Mucosa of descending colon (tissue), 3 donors: ENCODE data around the gene SMAD5. TPM values are rescaled to one million over a fixed set of nuclear protein-coding genes. Genes with fewer than 3 reads are reported as not detected.

Experiments used
- ATAC-seq: fragments of 200-7000 bp; cut with Tn5 transposase; one replicate; pipeline ENCODE4 v1.9.1; 2020; ENCODE audit warnings: mild to moderate bottlenecking, moderate library complexity
- DNase-seq, 3 donors: peaks; one replicate each; pipeline ENCODE4 v3.0.0-alpha.2; 2020
- H3K36me3 ChIP-seq: fragments of 200-600 bp; one replicate; pipeline ENCODE4 v1.8.0; 2021; ENCODE audit warnings: low read depth, mild to moderate bottlenecking
- H3K4me1 ChIP-seq: fragments of 200-600 bp; one replicate; pipeline ENCODE4 v1.8.0; 2021; ENCODE audit warnings: low read depth, mild to moderate bottlenecking
- H3K4me3 ChIP-seq: fragments of 200-600 bp; one replicate; pipeline ENCODE4 v1.8.0; 2021; ENCODE audit warnings: mild to moderate bottlenecking
- H3K9me3 ChIP-seq: fragments of 200-600 bp; one replicate; pipeline ENCODE4 v1.8.0; 2021; ENCODE audit warnings: mild to moderate bottlenecking
- intact Hi-C, 2 donors: fragments of 100-400 bp; cut with DNase I in 1 of 2; cut with micrococcal nuclease in 1 of 2; formaldehyde crosslinking; loops; one replicate each; pipeline versions ENCODE4 v1.11.0 to v1.11.1; 2022; cut with DNase I, micrococcal nuclease
- long read RNA-seq, 2 donors: library from polyadenylated mRNA; unstranded; transcript quantifications; one replicate each; pipeline ENCODE4 v2.0.0, GENCODE V29; 2019 to 2021
- total RNA-seq, 3 donors: library from RNA; stranded (reverse); fragmentation: NEBNext Ultra II Directional in 2 of 3; extraction: Animal tissue kit (Norgen Biotek cat#: 25700) in 2 of 3; gene quantifications; one replicate each; pipeline versions ENCODE4 v1.2.1 to v1.2.4, GENCODE V29; 2021 to 2023
- TF ChIP-seq, protein P1 (sequence below): fragments of 200-600 bp; IDR thresholded peaks from one replicate; pipeline ENCODE4 v1.8.0; 2022; ENCODE audit warnings: antibody characterized with exemption, mild to moderate bottlenecking
- donor health status: DM: no; HTN: no; CAD: no; lungs with moderate emphysema.
- donor health status: DM: no; HTN: no; CAD: no.
- donor health status: DM: no; HTN: yes; CAD: no.

Gene SMAD5
- total RNA-seq, result 10 to 100 TPM; 39.7 to 79.8 (median 42.0) TPM
- long read RNA-seq, donor 1, full-length matches to known transcripts, result 9 of 15 reads
- long read RNA-seq, donor 1, partial matches to known transcripts, result 5 of 15 reads
- long read RNA-seq, donor 1, other reads (novel, unspliced or antisense), result 1 of 15 reads
- long read RNA-seq, donor 2, full-length matches to known transcripts, result 3 of 8 reads
- long read RNA-seq, donor 2, partial matches to known transcripts, result 3 of 8 reads
- long read RNA-seq, donor 2, other reads (novel, unspliced or antisense), result 2 of 8 reads

DNA sequence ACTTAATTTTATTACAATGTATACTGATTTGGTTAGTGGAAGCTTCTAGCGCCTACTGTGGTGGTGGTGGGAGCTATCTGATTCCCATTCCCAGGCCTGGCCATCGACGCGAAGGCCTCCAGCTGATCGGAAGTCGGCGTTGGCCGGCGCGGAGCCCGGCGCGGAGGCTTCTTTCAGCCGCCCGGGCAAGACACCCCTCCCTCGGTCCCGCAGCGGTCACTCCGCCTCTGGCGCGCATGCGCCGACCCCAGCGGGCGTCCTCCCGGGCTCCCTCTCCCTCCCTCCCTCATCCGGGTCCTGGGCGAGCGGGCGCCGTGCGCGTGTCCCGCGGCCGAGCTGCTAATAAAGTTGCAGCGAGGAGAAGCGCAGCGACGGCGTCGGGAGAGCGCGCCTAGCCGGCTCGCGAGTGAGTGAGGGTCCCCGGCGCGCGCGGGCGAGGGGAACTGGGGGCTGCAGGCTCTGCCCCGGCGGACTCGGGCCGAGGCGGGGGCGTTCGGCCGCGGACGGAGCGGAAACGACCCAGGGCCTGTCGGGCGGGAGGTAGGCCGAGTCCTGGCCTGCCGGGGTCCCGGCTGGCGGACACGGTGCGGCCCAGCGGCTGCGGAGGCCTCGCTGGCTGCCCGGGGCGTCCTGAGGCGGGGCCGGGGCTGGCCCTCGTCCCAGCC lies at the start of gene SMAD5:
Gene SMAD5 (plus strand): TSS at position 289 of the 665 bp plus-strand sequence. CDS start 20,916 bp downstream, outside the sequence.
- Histone ChIP-seq H3K36me3 (no peaks in the 10 kb centered on the region), H3K9me3 (no peaks in the 10 kb centered on the region), H3K4me3 (peak within 1 kb of the TSS; percentile 60), H3K4me1 (peaks cover 20% of the 10 kb centered on the region)
- TF ChIP-seq, protein P1, sequence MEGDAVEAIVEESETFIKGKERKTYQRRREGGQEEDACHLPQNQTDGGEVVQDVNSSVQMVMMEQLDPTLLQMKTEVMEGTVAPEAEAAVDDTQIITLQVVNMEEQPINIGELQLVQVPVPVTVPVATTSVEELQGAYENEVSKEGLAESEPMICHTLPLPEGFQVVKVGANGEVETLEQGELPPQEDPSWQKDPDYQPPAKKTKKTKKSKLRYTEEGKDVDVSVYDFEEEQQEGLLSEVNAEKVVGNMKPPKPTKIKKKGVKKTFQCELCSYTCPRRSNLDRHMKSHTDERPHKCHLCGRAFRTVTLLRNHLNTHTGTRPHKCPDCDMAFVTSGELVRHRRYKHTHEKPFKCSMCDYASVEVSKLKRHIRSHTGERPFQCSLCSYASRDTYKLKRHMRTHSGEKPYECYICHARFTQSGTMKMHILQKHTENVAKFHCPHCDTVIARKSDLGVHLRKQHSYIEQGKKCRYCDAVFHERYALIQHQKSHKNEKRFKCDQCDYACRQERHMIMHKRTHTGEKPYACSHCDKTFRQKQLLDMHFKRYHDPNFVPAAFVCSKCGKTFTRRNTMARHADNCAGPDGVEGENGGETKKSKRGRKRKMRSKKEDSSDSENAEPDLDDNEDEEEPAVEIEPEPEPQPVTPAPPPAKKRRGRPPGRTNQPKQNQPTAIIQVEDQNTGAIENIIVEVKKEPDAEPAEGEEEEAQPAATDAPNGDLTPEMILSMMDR, result no peak
- ATAC-seq (peak; percentile 97), DNase-seq (peak; percentile 93 to 97 (median 96))
- intact Hi-C loops, result no loop called here

- no peaks in the 10 kb centered on the region for H3K36me3 ChIP-seq
- intact Hi-C loops, result no loop called here
- peak in 1 of 3 donors; percentile 38 for DNase-seq
- no peak for ATAC-seq
- no peak overlapping the region for H3K4me3 ChIP-seq
- no peaks in the 10 kb centered on the region for H3K9me3 ChIP-seq
- H3K4me1 ChIP-seq, result peaks cover 15% of the 10 kb centered on the region
- TF ChIP-seq, protein P1, result no peak
These were observed 47.9 kb upstream of the SMAD5 start for GRCh38 chr5:136084698-136085097.

- no peaks in the 10 kb centered on the region for H3K9me3 ChIP-seq
- intact Hi-C loops, result no loop called here
- no peaks in the 10 kb centered on the region for H3K36me3 ChIP-seq
- H3K4me3 ChIP-seq, result no peak overlapping the region
- ATAC-seq (no peak), DNase-seq (no peak)
- peaks cover 24% of the 10 kb centered on the region for H3K4me1 ChIP-seq
- TF ChIP-seq, protein P1, result no peak
These were observed 45.7 kb upstream of the SMAD5 start for GRCh38 chr5:136086783-136087566.

DNA sequence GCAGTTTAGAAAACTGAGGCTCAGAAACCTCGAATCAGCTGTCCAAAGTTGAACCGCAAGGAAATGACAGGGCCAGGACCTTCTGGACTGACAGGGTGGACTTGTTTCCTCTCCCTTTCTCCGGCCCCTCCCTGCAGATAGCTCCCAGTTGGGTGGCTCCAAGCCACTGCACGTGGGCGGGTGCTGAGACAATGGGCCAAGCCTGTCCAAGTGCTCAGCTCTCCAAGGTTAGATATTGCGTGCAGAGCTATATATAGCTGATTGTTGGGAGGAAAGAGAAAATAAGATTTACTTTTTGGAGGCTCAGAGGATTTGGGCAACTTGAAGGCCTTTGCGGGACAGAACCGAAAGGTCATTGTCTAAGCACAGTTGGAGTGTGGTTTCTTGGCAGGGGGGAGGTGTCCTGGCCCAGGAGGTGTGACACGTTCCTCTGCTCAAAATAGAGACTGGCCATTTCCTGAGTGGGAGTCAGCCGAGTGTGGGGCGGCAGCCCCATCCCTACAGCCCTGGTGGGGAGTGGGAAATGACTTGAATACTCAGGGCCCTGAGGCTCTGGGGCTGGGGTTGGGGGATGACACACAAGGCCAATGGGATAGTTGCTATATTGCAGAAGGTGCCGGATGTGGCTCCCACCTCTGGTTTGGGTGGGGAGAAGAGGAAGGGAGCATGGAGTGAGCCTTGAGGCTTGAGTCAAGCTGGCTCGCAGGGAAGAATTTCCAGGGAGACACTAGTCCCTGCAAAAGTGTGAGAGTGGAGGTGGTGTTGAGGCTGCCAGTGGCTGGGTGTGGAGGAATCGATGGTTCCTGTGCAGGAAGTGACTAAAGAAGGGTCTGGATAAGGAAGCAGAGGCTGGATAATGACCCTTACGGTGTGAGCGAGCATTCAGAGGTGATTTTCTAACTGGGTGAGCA lies 44.4 kb upstream of the SMAD5 start:
- Histone ChIP-seq H3K36me3 (no peaks in the 10 kb centered on the region), H3K9me3 (no peaks in the 10 kb centered on the region), H3K4me1 (peaks cover 24% of the 10 kb centered on the region), H3K4me3 (no peak overlapping the region)
- ATAC-seq, result peak; percentile 93
- TF ChIP-seq, protein P1, result no peak
- peak; percentile 85 to 89 (median 89) for DNase-seq
- intact Hi-C loops, result no loop called here

GRCh38 chr5:136089791-136090190 lies 42.9 kb upstream of the SMAD5 start:
- Histone ChIP-seq H3K4me3 (no peak overlapping the region), H3K36me3 (no peaks in the 10 kb centered on the region), H3K4me1 (peaks cover 34% of the 10 kb centered on the region), H3K9me3 (no peaks in the 10 kb centered on the region)
- intact Hi-C loops, result no loop called here
- DNase-seq (peak in 2 of 3 donors; percentile 54 to 59), ATAC-seq (peak; percentile 84)
- TF ChIP-seq, protein P1, result no peak
